ENCODE results near the gene MRPL52. TPM values are rescaled to one million over a fixed set of nuclear protein-coding genes. Genes with fewer than 3 reads are reported as not detected.

MRPL52 gene
- total and polyA plus RNA-seq, 2 of the 13 experiments (the other 11 are each of a cell fraction or from before 2014, with no cell fraction given) = 118 to 329 TPM

DNA sequence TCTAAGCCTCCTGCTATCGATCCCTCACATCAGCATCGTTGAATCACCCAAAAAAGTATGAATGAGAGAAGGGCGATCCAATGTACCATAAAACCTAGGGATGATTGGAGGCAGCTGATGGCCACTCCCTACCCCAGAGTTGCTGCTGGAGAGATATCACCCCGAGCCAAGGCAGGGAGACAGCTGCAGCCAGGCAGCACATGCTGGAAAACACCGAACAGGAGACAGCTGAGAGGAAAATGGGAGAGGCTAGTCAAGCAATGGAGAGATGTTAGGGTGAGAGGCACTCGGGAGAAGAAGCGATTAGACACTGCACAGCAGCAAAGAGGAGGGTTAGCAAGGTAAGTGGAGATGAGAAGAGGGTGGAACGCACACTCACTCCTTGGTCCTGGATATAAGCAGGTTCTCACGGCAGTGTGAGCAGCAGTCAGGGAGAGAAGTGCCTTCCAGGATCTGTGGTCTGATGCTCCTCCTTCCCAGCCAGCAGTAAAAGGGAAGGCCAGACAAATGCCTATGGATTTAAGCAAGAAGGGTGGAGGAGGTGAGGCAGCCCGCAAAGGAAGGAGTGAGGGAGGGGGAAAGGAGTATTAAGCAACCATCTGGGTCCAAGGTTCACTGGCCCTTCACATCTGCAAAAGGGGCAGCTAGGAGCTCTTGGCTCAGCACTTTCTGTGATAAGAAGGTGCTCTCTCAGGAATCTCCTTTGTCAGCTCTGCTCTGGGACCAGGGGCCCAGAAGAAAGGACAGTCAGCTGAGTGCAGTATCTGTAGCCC lies 14.6 kb upstream of the MRPL52 start, which contains the start of gene SLC7A7 (continued):
- TF ChIP-seq, protein P1, sequence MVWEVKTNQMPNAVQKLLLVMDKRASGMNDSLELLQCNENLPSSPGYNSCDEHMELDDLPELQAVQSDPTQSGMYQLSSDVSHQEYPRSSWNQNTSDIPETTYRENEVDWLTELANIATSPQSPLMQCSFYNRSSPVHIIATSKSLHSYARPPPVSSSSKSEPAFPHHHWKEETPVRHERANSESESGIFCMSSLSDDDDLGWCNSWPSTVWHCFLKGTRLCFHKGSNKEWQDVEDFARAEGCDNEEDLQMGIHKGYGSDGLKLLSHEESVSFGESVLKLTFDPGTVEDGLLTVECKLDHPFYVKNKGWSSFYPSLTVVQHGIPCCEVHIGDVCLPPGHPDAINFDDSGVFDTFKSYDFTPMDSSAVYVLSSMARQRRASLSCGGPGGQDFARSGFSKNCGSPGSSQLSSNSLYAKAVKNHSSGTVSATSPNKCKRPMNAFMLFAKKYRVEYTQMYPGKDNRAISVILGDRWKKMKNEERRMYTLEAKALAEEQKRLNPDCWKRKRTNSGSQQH (CRISPR knock-in tag; IDR thresholded peaks at IDR 0.05; ENCODE audit: low read depth) = no peak
- TF ChIP-seq MED13 (CRISPR knock-in tag; IDR thresholded peaks at IDR 0.05) (no peak), ZBTB3 (CRISPR knock-in tag; IDR thresholded peaks at IDR 0.05; ENCODE audit: borderline replicate concordance, low read depth) (no peak), ZNF782 (CRISPR knock-in tag; IDR thresholded peaks at IDR 0.05; ENCODE audit: borderline replicate concordance) (peak; percentile 78; the same call in 1 of the 2 replicates), KLF9 (CRISPR knock-in tag; IDR thresholded peaks at IDR 0.05; ENCODE audit: low read depth) (no peak), NONO (IDR thresholded peaks at IDR 0.05) (no peak), NONO (CRISPR knock-in tag; conservative IDR thresholded peaks at IDR 0.05) (no peak), IRF2 (CRISPR knock-in tag; IDR thresholded peaks at IDR 0.05) (peak; percentile 30; the same call in 1 of the 2 replicates), ZNF816 (CRISPR knock-in tag; IDR thresholded peaks at IDR 0.05; ENCODE audit: borderline replicate concordance) (no peak), ZMYM3 (CRISPR knock-in tag; IDR thresholded peaks at IDR 0.05) (peak; percentile 77), MEIS1 (CRISPR knock-in tag; IDR thresholded peaks at IDR 0.05; ENCODE audit: borderline replicate concordance) (no peak; the same call in 1 of the 2 replicates), CHD2 (IDR thresholded peaks at IDR 0.05; ENCODE audit: low read depth, low read length) (no peak), SMAD9 (CRISPR knock-in tag; IDR thresholded peaks at IDR 0.05) (no peak), CHD4 (IDR thresholded peaks at IDR 0.05; ENCODE audit: borderline replicate concordance, low read length) (no peak), PRPF4 (IDR thresholded peaks at IDR 0.05; ENCODE audit: low read depth, low read length, poor library complexity, severe bottlenecking) (no peak), ZNF878 (CRISPR knock-in tag; IDR thresholded peaks at IDR 0.05) (no peak), SALL2 (CRISPR knock-in tag; IDR thresholded peaks at IDR 0.05) (no peak), ZNF251 (CRISPR knock-in tag; IDR thresholded peaks at IDR 0.05) (no peak), ZNF7 (CRISPR knock-in tag; IDR thresholded peaks at IDR 0.05) (no peak), DNMT1 (CRISPR knock-in tag; IDR thresholded peaks at IDR 0.05) (no peak), SP4 (CRISPR knock-in tag; IDR thresholded peaks at IDR 0.05) (no peak), SYNCRIP (IDR thresholded peaks at IDR 0.05; ENCODE audit: insufficient read depth, low read depth, low read length) (no peak)
- TF ChIP-seq, protein P2, sequence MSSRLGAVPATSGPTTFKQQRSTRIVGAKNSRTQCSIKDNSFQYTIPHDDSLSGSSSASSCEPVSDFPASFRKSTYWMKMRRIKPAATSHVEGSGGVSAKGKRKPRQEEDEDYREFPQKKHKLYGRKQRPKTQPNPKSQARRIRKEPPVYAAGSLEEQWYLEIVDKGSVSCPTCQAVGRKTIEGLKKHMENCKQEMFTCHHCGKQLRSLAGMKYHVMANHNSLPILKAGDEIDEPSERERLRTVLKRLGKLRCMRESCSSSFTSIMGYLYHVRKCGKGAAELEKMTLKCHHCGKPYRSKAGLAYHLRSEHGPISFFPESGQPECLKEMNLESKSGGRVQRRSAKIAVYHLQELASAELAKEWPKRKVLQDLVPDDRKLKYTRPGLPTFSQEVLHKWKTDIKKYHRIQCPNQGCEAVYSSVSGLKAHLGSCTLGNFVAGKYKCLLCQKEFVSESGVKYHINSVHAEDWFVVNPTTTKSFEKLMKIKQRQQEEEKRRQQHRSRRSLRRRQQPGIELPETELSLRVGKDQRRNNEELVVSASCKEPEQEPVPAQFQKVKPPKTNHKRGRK (CRISPR knock-in tag; IDR thresholded peaks at IDR 0.05) = no peak
- TF ChIP-seq, protein P3, sequence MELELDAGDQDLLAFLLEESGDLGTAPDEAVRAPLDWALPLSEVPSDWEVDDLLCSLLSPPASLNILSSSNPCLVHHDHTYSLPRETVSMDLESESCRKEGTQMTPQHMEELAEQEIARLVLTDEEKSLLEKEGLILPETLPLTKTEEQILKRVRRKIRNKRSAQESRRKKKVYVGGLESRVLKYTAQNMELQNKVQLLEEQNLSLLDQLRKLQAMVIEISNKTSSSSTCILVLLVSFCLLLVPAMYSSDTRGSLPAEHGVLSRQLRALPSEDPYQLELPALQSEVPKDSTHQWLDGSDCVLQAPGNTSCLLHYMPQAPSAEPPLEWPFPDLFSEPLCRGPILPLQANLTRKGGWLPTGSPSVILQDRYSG (CRISPR knock-in tag; IDR thresholded peaks at IDR 0.05) = no peak
- TF ChIP-seq, protein P4, sequence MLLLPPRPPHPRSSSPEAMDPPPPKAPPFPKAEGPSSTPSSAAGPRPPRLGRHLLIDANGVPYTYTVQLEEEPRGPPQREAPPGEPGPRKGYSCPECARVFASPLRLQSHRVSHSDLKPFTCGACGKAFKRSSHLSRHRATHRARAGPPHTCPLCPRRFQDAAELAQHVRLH (CRISPR knock-in tag; IDR thresholded peaks at IDR 0.05; ENCODE audit: borderline replicate concordance, low read depth) = peak; percentile 33; the same call in 1 of the 2 replicates

Data from HepG2 (cell line).